Memory B cell (primary cell): Measurements from ENCODE around the gene PLCL1.
"Not testable (repeated sequence)": the region's sequence is repeated elsewhere in the genome, so short reads cannot be mapped to it uniquely, and the experiment has no call there.

Experiments used
- ATAC-seq: fragments of 150-1000 bp; cut with Tn5 transposase; 2 replicates; pipeline ENCODE4 v1.10.0; 2021; ENCODE audit warnings: low read depth, mild to moderate bottlenecking, moderate library complexity
- DNase-seq, 2 donors: peaks; one replicate each; pipeline ENCODE4 v3.0.0; 2022; ENCODE audit warnings: low spot score in 2 of 2
- H3K27ac Mint-ChIP-seq: one replicate; pipeline ENCODE4 v1.8.0; 2022; ENCODE audit warnings: mild to moderate bottlenecking, moderate library complexity, mixed read lengths
- H3K27me3 Mint-ChIP-seq: one replicate; pipeline ENCODE4 v1.8.0; 2022; ENCODE audit warnings: mixed read lengths
- H3K36me3 Mint-ChIP-seq: one replicate; pipeline ENCODE4 v1.8.0; 2022; ENCODE audit warnings: mild to moderate bottlenecking, mixed read lengths
- H3K4me1 Mint-ChIP-seq: one replicate; pipeline ENCODE4 v1.8.0; 2022; ENCODE audit warnings: mixed read lengths
- H3K4me3 Mint-ChIP-seq: one replicate; pipeline ENCODE4 v1.8.0; 2022; ENCODE audit warnings: mild to moderate bottlenecking, moderate library complexity, mixed read lengths
- H3K9me3 Mint-ChIP-seq: one replicate; pipeline ENCODE4 v1.8.0; 2022; ENCODE audit warnings: mixed read lengths

Gene PLCL1

DNA sequence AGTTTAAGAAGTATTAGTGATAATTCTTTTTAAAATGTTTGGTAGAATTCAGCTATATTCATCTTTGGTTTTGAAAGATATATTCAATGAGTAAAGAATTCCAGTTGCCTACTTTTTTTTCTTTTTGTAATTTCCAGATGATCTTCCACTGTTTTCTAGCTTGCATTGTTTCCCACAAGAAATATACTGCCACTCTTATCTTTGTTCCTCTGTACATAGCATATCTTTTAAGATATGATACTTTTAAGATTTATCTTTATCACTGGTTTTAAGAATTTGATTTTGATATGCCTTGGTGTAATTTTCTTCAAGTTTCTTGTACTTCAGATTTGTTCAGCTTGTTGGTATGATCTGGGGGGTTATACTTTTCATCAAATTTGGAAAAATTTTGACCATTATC, 374.4 kb downstream of the PLCL1 start:
- Mint-ChIP-seq H3K27ac (no peak overlapping the region), H3K36me3 (no peaks in the 10 kb centered on the region), H3K27me3 (no peaks in the 10 kb centered on the region), H3K4me1 (no peaks in the 10 kb centered on the region), H3K9me3 (peaks cover 5% of the 10 kb centered on the region), H3K4me3 (no peak overlapping the region)
- DNase-seq (no peak), ATAC-seq (no peak)

- ATAC-seq: no peak
- Mint-ChIP-seq H3K27ac (no peak overlapping the region), H3K27me3 (no peaks in the 10 kb centered on the region), H3K36me3 (no peaks in the 10 kb centered on the region), H3K4me3 (no peak overlapping the region), H3K9me3 (peaks cover 3% of the 10 kb centered on the region), H3K4me1 (no peaks in the 10 kb centered on the region)
- no peak for DNase-seq
Observed at GRCh38 chr2:198186257-198186656, 381.9 kb downstream of the PLCL1 start.

DNA sequence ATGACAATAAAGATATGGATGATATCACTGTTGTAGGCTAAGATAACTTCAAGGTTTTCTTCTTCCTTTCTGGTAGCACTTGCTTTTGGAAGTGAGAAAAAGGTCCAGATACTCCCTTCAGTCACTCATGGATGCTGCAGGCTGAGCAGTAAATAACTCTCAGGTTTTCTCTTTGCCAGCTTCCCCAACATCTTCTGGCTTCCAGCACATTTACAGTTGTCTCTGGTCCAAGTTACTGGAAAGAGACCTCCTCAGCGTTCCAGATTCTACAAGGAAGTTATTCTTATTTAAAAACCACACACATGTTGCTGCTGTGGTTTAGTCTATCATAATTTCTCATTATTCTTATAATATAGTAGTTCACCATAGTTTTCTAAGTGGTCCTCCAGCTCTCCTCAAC, 383.4 kb downstream of the PLCL1 start:
- Mint-ChIP-seq H3K27ac (no peak overlapping the region), H3K9me3 (peaks cover 3% of the 10 kb centered on the region), H3K27me3 (no peaks in the 10 kb centered on the region), H3K36me3 (no peaks in the 10 kb centered on the region), H3K4me1 (no peaks in the 10 kb centered on the region), H3K4me3 (no peak overlapping the region)
- ATAC-seq: no peak
- DNase-seq: no peak

- Mint-ChIP-seq H3K27me3 (no peaks in the 10 kb centered on the region), H3K4me1 (no peaks in the 10 kb centered on the region), H3K36me3 (no peaks in the 10 kb centered on the region), H3K4me3 (no peak overlapping the region), H3K9me3 (peaks cover 3% of the 10 kb centered on the region), H3K27ac (no peak overlapping the region)
- ATAC-seq: no peak
- no peak for DNase-seq
Observed at GRCh38 chr2:198188982-198189381, 384.6 kb downstream of the PLCL1 start.

GRCh38 chr2:198191651-198192050, 387.3 kb downstream of the PLCL1 start:
- H3K27ac Mint-ChIP-seq: no peak overlapping the region
- DNase-seq: no peak
- H3K27me3 Mint-ChIP-seq: no peaks in the 10 kb centered on the region
- no peaks in the 10 kb centered on the region for H3K4me1 Mint-ChIP-seq
- no peaks in the 10 kb centered on the region for H3K36me3 Mint-ChIP-seq
- no peaks in the 10 kb centered on the region for H3K9me3 Mint-ChIP-seq
- no peak overlapping the region for H3K4me3 Mint-ChIP-seq
- no peak for ATAC-seq

- H3K9me3 Mint-ChIP-seq, H3K4me1 Mint-ChIP-seq, ATAC-seq: not testable (repeated sequence)
Observed at GRCh38 chr2:198196556-198196955, 392.2 kb downstream of the PLCL1 start.

More at GRCh38 chr2:198196556-198196955, 392.2 kb downstream of the PLCL1 start:
- not testable (repeated sequence) for H3K27ac Mint-ChIP-seq, H3K36me3 Mint-ChIP-seq, H3K4me3 Mint-ChIP-seq, H3K27me3 Mint-ChIP-seq, DNase-seq
